HEK293 (cell line): Measurements from ENCODE around the gene NKD2.

Source experiments
- CTCF ChIA-PET: fragments of 350-600 bp; formaldehyde crosslinking; extraction: SDS; loops from one replicate; lab custom pipeline; 2021; ENCODE audit warnings: antibody characterized with exemption; lab: Yijun Ruan, JAX
- POLR2A ChIA-PET: fragments of 300-600 bp; formaldehyde crosslinking; extraction: SDS; loops from one replicate; lab custom pipeline; 2020; ENCODE audit warnings: antibody characterized with exemption, inconsistent platforms; lab: Yijun Ruan, JAX
- H3K27ac ChIP-seq: fragments of 200-500 bp; sonication (Bioruptor generic); 2 replicates; pipeline ENCODE4 v1.5.1; 2014; ENCODE audit warnings: low read depth, low read length, control low read depth, inconsistent platforms; ENCODE audit errors: extremely low read depth
- H3K36me3 ChIP-seq, 2 experiments: fragments of 200-500 bp in 1 of 2; sonication (Bioruptor generic) in 1 of 2; 1 replicate in 1 of 2; 2 replicates in 1 of 2; pipeline ENCODE4 v1.5.1; 2014 to 2017; ENCODE audit warnings: inconsistent platforms in 2 of 2, low read length in 2 of 2; ENCODE audit not compliant: control insufficient read depth in 2 of 2, insufficient read depth in 1 of 2
- H3K4me1 ChIP-seq: fragments of 200-500 bp; sonication (Bioruptor generic); 2 replicates; pipeline ENCODE4 v1.5.1; 2014; ENCODE audit warnings: mild to moderate bottlenecking, low read length, inconsistent platforms; ENCODE audit not compliant: control insufficient read depth, insufficient read depth
- H3K4me3 ChIP-seq: 2 replicates; pipeline ENCODE4 v1.5.1; 2011; ENCODE audit warnings: low read depth, mild to moderate bottlenecking, control low read depth, low read length, moderate library complexity
- H3K9me3 ChIP-seq: fragments of 200-500 bp; sonication (Bioruptor generic); 2 replicates; pipeline ENCODE4 v1.5.1; 2014; ENCODE audit warnings: low read depth, low read length, inconsistent platforms; ENCODE audit not compliant: control insufficient read depth, insufficient read depth
- EGR2 ChIP-seq: fragments of 450-650 bp; formaldehyde crosslinking; IDR thresholded peaks from 2 replicates; pipeline ENCODE4 v1.5.1; 2016; ENCODE audit warnings: low read depth, missing biosample characterization, missing genetic modification characterization
- GLI4 ChIP-seq: fragments of 450-650 bp; formaldehyde crosslinking; IDR thresholded peaks from 2 replicates; pipeline ENCODE4 v1.5.1; 2016; ENCODE audit warnings: missing biosample characterization, missing genetic modification characterization
- IKZF3 ChIP-seq: fragments of 450-650 bp; IDR thresholded peaks from 2 replicates; pipeline ENCODE4 v1.5.0; 2018; ENCODE audit warnings: missing biosample characterization, mild to moderate bottlenecking, missing genetic modification characterization, moderate library complexity
- KLF10 ChIP-seq: fragments of 450-650 bp; IDR thresholded peaks from 2 replicates; pipeline ENCODE4 v1.5.1; 2018; ENCODE audit warnings: missing biosample characterization, mild to moderate bottlenecking, missing genetic modification characterization
- KLF16 ChIP-seq: fragments of 450-650 bp; formaldehyde crosslinking; IDR thresholded peaks from 2 replicates; pipeline ENCODE4 v1.5.1; 2017; ENCODE audit warnings: missing biosample characterization, missing genetic modification characterization
- SCRT1 ChIP-seq: fragments of 450-650 bp; formaldehyde crosslinking; IDR thresholded peaks from 2 replicates; pipeline ENCODE4 v1.5.1; 2016; ENCODE audit warnings: missing biosample characterization, missing genetic modification characterization, borderline replicate concordance
- ZBTB20 ChIP-seq: fragments of 450-650 bp; formaldehyde crosslinking; IDR thresholded peaks from 2 replicates; pipeline ENCODE4 v1.5.1; 2016; ENCODE audit warnings: missing biosample characterization, missing genetic modification characterization
- ZIC2 ChIP-seq: fragments of 450-650 bp; formaldehyde crosslinking; IDR thresholded peaks from 2 replicates; pipeline ENCODE4 v1.5.1; 2016; ENCODE audit warnings: missing biosample characterization, missing genetic modification characterization
- ZNF10 ChIP-seq: fragments of 450-650 bp; formaldehyde crosslinking; IDR thresholded peaks from 2 replicates; pipeline ENCODE4 v1.5.1; 2017; ENCODE audit warnings: missing biosample characterization, missing genetic modification characterization
- ZNF169 ChIP-seq: fragments of 450-650 bp; formaldehyde crosslinking; IDR thresholded peaks from 2 replicates; pipeline ENCODE4 v1.5.1; 2016; ENCODE audit warnings: missing biosample characterization, missing genetic modification characterization
- ZNF211 ChIP-seq: fragments of 450-650 bp; formaldehyde crosslinking; IDR thresholded peaks from 2 replicates; pipeline ENCODE4 v1.5.1; 2016; ENCODE audit warnings: low read depth, missing biosample characterization, missing genetic modification characterization
- ZNF214 ChIP-seq: fragments of 450-650 bp; formaldehyde crosslinking; IDR thresholded peaks from 2 replicates; pipeline ENCODE4 v1.5.1; 2017; ENCODE audit warnings: missing biosample characterization, mild to moderate bottlenecking, missing genetic modification characterization, borderline replicate concordance
- ZNF274 ChIP-seq, 2 experiments: fragments of 200-500 bp in 1 of 2; fragments of 450-650 bp in 1 of 2; sonication (Bioruptor generic) in 1 of 2; formaldehyde crosslinking in 1 of 2; IDR thresholded peaks; 2 replicates each; pipeline versions ENCODE4 v1.5.1 to v1.6.1; 2014 to 2016; ENCODE audit warnings: borderline replicate concordance in 1 of 2, inconsistent platforms in 1 of 2, low read length in 1 of 2, missing biosample characterization in 1 of 2, missing genetic modification characterization in 1 of 2
- ZNF324 ChIP-seq: fragments of 450-650 bp; formaldehyde crosslinking; IDR thresholded peaks from 2 replicates; pipeline ENCODE4 v1.5.1; 2016; ENCODE audit warnings: missing biosample characterization, missing genetic modification characterization
- ZNF354C ChIP-seq: fragments of 450-650 bp; formaldehyde crosslinking; IDR thresholded peaks from 2 replicates; pipeline ENCODE4 v1.5.1; 2016; ENCODE audit warnings: missing biosample characterization, missing genetic modification characterization, low read depth, borderline replicate concordance
- ZNF501 ChIP-seq: fragments of 450-650 bp; formaldehyde crosslinking; IDR thresholded peaks from 2 replicates; pipeline ENCODE4 v1.5.1; 2016; ENCODE audit warnings: missing biosample characterization, missing genetic modification characterization
- ZNF555 ChIP-seq: fragments of 450-650 bp; formaldehyde crosslinking; conservative IDR thresholded peaks from 2 replicates; pipeline ENCODE4 v1.5.1; 2017; ENCODE audit warnings: missing biosample characterization, mild to moderate bottlenecking, missing genetic modification characterization, inconsistent platforms
- ZNF561 ChIP-seq: fragments of 450-650 bp; IDR thresholded peaks from 2 replicates; pipeline ENCODE4 v1.5.1; 2018; ENCODE audit warnings: missing biosample characterization, missing genetic modification characterization, borderline replicate concordance
- ZNF596 ChIP-seq: fragments of 450-650 bp; IDR thresholded peaks from 2 replicates; pipeline ENCODE4 v1.5.0; 2018; ENCODE audit warnings: missing biosample characterization, mild to moderate bottlenecking, missing genetic modification characterization, moderate library complexity
- ZNF623 ChIP-seq: fragments of 450-650 bp; formaldehyde crosslinking; IDR thresholded peaks from 2 replicates; pipeline ENCODE4 v1.5.1; 2016; ENCODE audit warnings: missing biosample characterization, missing genetic modification characterization
- ZNF654 ChIP-seq: fragments of 450-650 bp; formaldehyde crosslinking; IDR thresholded peaks from 2 replicates; pipeline ENCODE4 v1.5.1; 2016; ENCODE audit warnings: low read depth, missing biosample characterization, missing genetic modification characterization
- ZNF701 ChIP-seq: fragments of 450-650 bp; formaldehyde crosslinking; IDR thresholded peaks from 2 replicates; pipeline ENCODE4 v1.5.1; 2016; ENCODE audit warnings: missing biosample characterization, missing genetic modification characterization
- ZNF791 ChIP-seq: fragments of 450-650 bp; formaldehyde crosslinking; IDR thresholded peaks from 2 replicates; pipeline ENCODE4 v1.5.1; 2016; ENCODE audit warnings: missing biosample characterization, missing genetic modification characterization
- ZNF837 ChIP-seq: fragments of 450-650 bp; formaldehyde crosslinking; IDR thresholded peaks from 2 replicates; pipeline ENCODE4 v1.5.1; 2016; ENCODE audit warnings: missing biosample characterization, missing genetic modification characterization
- ZSCAN23 ChIP-seq: fragments of 450-650 bp; formaldehyde crosslinking; IDR thresholded peaks from 2 replicates; pipeline ENCODE4 v1.5.1; 2016; ENCODE audit warnings: missing biosample characterization, missing genetic modification characterization
- TF ChIP-seq, protein P1 (sequence below): fragments of 450-650 bp; formaldehyde crosslinking; IDR thresholded peaks from 2 replicates; pipeline ENCODE4 v1.5.1; 2017; ENCODE audit warnings: missing biosample characterization, missing genetic modification characterization
- TF ChIP-seq, protein P2 (sequence below): fragments of 450-650 bp; IDR thresholded peaks from 2 replicates; pipeline ENCODE4 v1.5.1; 2018; ENCODE audit warnings: missing biosample characterization, missing genetic modification characterization
- TF ChIP-seq, protein P3 (sequence below): fragments of 450-650 bp; formaldehyde crosslinking; IDR thresholded peaks from 2 replicates; pipeline ENCODE4 v1.5.1; 2016; ENCODE audit warnings: missing biosample characterization, missing genetic modification characterization, low read depth
- TF ChIP-seq, protein P4 (sequence below): fragments of 450-650 bp; formaldehyde crosslinking; IDR thresholded peaks from 2 replicates; pipeline ENCODE4 v1.5.1; 2016; ENCODE audit warnings: missing biosample characterization, missing genetic modification characterization

NKD2 gene

DNA sequence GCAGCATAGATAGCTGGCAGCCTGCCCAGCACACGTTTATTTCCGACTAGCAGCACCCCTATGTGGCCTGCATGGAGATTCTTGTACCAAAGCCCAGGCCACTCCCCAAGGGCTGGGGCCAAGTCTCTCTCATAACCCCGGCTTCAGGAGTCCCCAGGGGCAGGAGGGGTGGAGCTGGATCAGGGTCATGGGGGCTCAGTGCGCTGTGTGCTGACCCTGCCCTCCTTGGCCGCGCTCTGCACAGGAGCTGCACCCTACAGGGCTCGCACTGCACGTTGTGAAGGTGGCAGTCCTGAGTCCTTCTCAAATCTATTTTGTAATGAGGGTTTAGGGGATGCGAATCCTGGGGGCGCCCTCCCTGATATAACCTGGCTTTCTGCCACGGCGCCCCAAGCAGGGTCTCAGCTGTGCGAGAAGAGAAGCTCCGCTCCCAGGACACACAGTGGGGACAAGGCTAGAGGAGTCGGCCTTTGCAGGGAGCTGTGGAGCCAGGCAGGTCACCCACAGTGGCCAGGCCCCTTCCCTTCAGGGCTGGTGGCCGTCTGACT lies 28.6 kb downstream of the NKD2 start:
- POLR2A ChIA-PET: no interaction called here

DNA sequence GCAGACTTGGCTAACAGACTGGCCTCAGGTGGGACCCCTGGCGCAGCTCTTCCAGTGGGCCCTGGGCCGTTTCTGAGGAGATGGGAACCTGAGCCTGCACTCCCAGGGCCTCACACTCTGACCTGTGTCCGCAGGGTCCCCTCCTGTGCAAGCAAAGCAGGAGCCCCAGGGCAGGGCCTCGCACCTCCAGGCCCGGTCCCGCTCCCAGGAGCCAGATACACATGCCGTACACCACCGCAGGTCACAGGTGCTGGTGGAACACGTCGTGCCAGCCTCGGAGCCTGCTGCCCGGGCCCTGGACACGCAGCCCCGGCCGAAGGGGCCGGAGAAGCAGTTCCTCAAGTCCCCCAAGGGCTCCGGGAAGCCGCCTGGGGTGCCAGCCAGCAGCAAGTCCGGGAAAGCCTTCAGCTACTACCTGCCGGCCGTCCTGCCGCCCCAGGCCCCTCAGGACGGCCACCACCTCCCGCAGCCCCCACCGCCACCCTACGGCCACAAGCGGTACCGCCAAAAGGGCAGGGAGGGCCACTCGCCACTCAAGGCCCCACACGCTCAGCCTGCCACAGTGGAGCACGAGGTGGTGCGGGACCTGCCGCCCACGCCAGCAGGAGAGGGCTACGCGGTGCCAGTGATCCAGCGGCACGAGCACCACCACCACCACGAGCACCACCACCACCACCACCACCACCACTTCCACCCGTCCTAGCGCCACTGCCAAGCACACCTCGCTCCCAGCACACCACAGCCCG lies 29.2 kb downstream of the NKD2 start:
- CTCF ChIA-PET: interaction anchor here (0.5 kb wide), 1 partner anchor 26 kb away, joined by 3 read pairs; no protein-coding TSS in a partner anchor
- POLR2A ChIA-PET: no interaction called here

More for the DNA sequence above, 28.6 kb downstream of the NKD2 start:
- H3K4me1 ChIP-seq: no peaks in the 10 kb centered on the region
- no peaks in the 10 kb centered on the region for H3K9me3 ChIP-seq
- peaks cover 0 to 21% of the 10 kb centered on the region in 2 experiments; a peak in 1 of 3 replicates for H3K36me3 ChIP-seq
- H3K27ac ChIP-seq: no peak overlapping the region
- CTCF ChIA-PET: interaction anchor here (0.5 kb wide), 2 partner anchors 25 to 292 kb away, joined by 3 to 4 read pairs; no protein-coding TSS in a partner anchor
- TF ChIP-seq ZNF169 (tag by site-specific recombination) (no peak), ZNF654 (tag by site-specific recombination) (no peak), ZNF791 (no peak), ZBTB20 (tag by site-specific recombination) (no peak), ZNF324 (tag by site-specific recombination) (no peak), ZNF501 (tag by site-specific recombination) (no peak), ZNF701 (tag by site-specific recombination) (no peak), ZNF837 (no peak), ZNF623 (no peak)
- TF ChIP-seq, protein P1, sequence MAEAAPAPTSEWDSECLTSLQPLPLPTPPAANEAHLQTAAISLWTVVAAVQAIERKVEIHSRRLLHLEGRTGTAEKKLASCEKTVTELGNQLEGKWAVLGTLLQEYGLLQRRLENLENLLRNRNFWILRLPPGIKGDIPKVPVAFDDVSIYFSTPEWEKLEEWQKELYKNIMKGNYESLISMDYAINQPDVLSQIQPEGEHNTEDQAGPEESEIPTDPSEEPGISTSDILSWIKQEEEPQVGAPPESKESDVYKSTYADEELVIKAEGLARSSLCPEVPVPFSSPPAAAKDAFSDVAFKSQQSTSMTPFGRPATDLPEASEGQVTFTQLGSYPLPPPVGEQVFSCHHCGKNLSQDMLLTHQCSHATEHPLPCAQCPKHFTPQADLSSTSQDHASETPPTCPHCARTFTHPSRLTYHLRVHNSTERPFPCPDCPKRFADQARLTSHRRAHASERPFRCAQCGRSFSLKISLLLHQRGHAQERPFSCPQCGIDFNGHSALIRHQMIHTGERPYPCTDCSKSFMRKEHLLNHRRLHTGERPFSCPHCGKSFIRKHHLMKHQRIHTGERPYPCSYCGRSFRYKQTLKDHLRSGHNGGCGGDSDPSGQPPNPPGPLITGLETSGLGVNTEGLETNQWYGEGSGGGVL (tag by site-specific recombination): no peak
- H3K4me3 ChIP-seq: no peak overlapping the region

DNA sequence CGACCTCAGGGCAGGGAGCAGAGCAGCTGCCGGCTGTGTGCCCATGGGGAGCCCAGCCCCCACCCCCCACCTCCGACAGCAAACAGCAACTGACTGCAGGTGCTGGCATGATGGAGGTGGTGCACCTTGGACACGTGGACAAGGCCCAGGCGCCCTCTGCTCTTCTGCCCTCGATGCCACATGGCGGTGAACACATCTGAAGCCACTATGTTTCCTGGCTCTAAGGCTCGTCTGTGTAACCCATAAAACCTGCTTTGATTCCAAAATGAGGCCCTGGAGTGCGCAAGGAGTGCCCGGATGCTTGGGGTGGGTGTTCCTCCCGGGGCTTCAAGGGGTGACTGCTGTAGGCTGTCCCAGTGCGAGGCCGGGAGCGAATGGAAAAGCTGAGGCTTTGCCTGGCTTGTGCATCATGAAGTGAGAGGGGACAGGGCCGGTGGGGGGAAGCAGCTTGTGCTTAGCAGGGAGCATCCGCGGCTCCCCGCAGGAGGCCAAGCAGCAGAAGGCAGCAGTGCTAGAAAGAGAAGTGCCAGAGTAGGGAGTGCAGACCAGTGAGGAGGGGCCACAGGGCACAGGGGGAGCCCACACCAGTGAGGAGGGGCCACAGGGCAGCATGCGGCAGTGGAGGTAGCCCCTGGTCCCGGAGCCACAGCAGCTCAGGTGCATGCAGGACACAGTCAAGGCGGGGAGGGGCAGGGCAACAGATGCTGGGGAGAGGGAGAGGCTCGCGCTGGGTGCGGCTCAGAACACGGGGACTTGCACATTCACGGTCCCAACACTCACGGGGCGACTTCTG lies 30.0 kb downstream of the NKD2 start:
- Histone ChIP-seq H3K27ac (no peak overlapping the region), H3K36me3 (peaks cover 0 to 21% of the 10 kb centered on the region in 2 experiments; a peak in 1 of 3 replicates), H3K4me1 (no peaks in the 10 kb centered on the region), H3K9me3 (no peaks in the 10 kb centered on the region), H3K4me3 (no peak overlapping the region)
- ChIA-PET POLR2A (no interaction called here), CTCF (no interaction called here)
- TF ChIP-seq, protein P2, sequence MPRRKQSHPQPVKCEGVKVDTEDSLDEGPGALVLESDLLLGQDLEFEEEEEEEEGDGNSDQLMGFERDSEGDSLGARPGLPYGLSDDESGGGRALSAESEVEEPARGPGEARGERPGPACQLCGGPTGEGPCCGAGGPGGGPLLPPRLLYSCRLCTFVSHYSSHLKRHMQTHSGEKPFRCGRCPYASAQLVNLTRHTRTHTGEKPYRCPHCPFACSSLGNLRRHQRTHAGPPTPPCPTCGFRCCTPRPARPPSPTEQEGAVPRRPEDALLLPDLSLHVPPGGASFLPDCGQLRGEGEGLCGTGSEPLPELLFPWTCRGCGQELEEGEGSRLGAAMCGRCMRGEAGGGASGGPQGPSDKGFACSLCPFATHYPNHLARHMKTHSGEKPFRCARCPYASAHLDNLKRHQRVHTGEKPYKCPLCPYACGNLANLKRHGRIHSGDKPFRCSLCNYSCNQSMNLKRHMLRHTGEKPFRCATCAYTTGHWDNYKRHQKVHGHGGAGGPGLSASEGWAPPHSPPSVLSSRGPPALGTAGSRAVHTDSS (tag by site-specific recombination): no peak
- TF ChIP-seq EGR2 (tag by site-specific recombination) (no peak), ZIC2 (tag by site-specific recombination) (peak; percentile 22; the same call in 1 of the 2 replicates), KLF16 (tag by site-specific recombination) (no peak), ZNF10 (tag by site-specific recombination) (no peak)
- TF ChIP-seq, protein P3, sequence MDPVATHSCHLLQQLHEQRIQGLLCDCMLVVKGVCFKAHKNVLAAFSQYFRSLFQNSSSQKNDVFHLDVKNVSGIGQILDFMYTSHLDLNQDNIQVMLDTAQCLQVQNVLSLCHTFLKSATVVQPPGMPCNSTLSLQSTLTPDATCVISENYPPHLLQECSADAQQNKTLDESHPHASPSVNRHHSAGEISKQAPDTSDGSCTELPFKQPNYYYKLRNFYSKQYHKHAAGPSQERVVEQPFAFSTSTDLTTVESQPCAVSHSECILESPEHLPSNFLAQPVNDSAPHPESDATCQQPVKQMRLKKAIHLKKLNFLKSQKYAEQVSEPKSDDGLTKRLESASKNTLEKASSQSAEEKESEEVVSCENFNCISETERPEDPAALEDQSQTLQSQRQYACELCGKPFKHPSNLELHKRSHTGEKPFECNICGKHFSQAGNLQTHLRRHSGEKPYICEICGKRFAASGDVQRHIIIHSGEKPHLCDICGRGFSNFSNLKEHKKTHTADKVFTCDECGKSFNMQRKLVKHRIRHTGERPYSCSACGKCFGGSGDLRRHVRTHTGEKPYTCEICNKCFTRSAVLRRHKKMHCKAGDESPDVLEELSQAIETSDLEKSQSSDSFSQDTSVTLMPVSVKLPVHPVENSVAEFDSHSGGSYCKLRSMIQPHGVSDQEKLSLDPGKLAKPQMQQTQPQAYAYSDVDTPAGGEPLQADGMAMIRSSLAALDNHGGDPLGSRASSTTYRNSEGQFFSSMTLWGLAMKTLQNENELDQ: no peak

More for the DNA sequence above, 29.2 kb downstream of the NKD2 start:
- Histone ChIP-seq H3K4me1 (no peaks in the 10 kb centered on the region), H3K27ac (no peak overlapping the region), H3K9me3 (no peaks in the 10 kb centered on the region), H3K4me3 (no peak overlapping the region), H3K36me3 (peaks cover 0 to 21% of the 10 kb centered on the region in 2 experiments; a peak in 1 of 3 replicates)
- TF ChIP-seq ZNF555 (tag by site-specific recombination) (no peak), GLI4 (tag by site-specific recombination) (no peak), ZSCAN23 (tag by site-specific recombination) (no peak), EGR2 (tag by site-specific recombination) (no peak), ZNF211 (tag by site-specific recombination) (no peak), KLF10 (tag by site-specific recombination) (no peak), ZNF214 (tag by site-specific recombination) (no peak), ZNF274 (IDR thresholded peaks at IDR 0.05; ENCODE audit: low read length) (no peak), ZNF274 (tag by site-specific recombination; IDR thresholded peaks at IDR 0.05; ENCODE audit: borderline replicate concordance) (no peak), SCRT1 (no peak), IKZF3 (tag by site-specific recombination) (no peak), ZNF354C (tag by site-specific recombination) (no peak), ZNF561 (tag by site-specific recombination) (no peak), ZNF596 (tag by site-specific recombination) (no peak)
- TF ChIP-seq, protein P4, sequence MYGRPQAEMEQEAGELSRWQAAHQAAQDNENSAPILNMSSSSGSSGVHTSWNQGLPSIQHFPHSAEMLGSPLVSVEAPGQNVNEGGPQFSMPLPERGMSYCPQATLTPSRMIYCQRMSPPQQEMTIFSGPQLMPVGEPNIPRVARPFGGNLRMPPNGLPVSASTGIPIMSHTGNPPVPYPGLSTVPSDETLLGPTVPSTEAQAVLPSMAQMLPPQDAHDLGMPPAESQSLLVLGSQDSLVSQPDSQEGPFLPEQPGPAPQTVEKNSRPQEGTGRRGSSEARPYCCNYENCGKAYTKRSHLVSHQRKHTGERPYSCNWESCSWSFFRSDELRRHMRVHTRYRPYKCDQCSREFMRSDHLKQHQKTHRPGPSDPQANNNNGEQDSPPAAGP (tag by site-specific recombination): no peak
